CD4-positive, alpha-beta memory T cell (primary cell): ENCODE data around the gene CACNA2D4. TPM values are rescaled to one million over a fixed set of nuclear protein-coding genes. Genes with fewer than 3 reads are reported as not detected.

Experiments
- CTCF ChIA-PET: fragments of 350-600 bp; sonication (Branson Sonifier 250); formaldehyde crosslinking; loops from one replicate; lab custom pipeline; 2021; ENCODE audit warnings: inconsistent platforms; ENCODE audit not compliant: partially characterized antibody; lab: Charles Lee
- POLR2A ChIA-PET: fragments of 350-600 bp; sonication (Branson Sonifier 250); formaldehyde crosslinking; loops from one replicate; lab custom pipeline; 2021; ENCODE audit not compliant: partially characterized antibody; lab: Charles Lee
- DNase-seq, 5 donors: peaks; one replicate each; pipeline versions ENCODE4 v3.0.0 to v3.0.0-alpha.2; 2020 to 2022; ENCODE audit warnings: mixed read lengths in 1 of 5
- H3K27ac ChIP-seq: one replicate; pipeline ENCODE4 v1.7.0; 2013; ENCODE audit warnings: low read depth, low read length
- H3K27me3 ChIP-seq: 2 replicates; pipeline ENCODE4 v1.7.0; 2013; ENCODE audit warnings: mild to moderate bottlenecking, low read length, moderate library complexity; ENCODE audit not compliant: insufficient read depth
- H3K36me3 ChIP-seq: 2 replicates; pipeline ENCODE4 v1.7.0; 2013; ENCODE audit warnings: mild to moderate bottlenecking, low read length, moderate library complexity; ENCODE audit not compliant: insufficient read depth
- H3K4me1 ChIP-seq: 2 replicates; pipeline ENCODE4 v1.7.0; 2013; ENCODE audit warnings: mild to moderate bottlenecking, low read length, moderate library complexity; ENCODE audit not compliant: insufficient read depth
- H3K4me3 ChIP-seq, 2 donors: one replicate each; pipeline ENCODE4 v1.7.0; 2013; ENCODE audit warnings: low read length in 2 of 2, mild to moderate bottlenecking in 1 of 2
- H3K9me3 ChIP-seq, 2 donors: one replicate each; pipeline ENCODE4 v1.7.0; 2013; ENCODE audit warnings: low read length in 2 of 2, control low read depth in 1 of 2; ENCODE audit not compliant: control insufficient read depth in 1 of 2
- H3K27ac Mint-ChIP-seq, 7 donors: one replicate each; pipeline ENCODE4 v1.8.0; 2020 to 2021; ENCODE audit warnings: mixed read lengths in 7 of 7, mild to moderate bottlenecking in 6 of 7, inconsistent platforms in 3 of 7, moderate library complexity in 3 of 7
- H3K27me3 Mint-ChIP-seq, 2 donors: one replicate each; pipeline ENCODE4 v1.8.0; 2020 to 2021; ENCODE audit warnings: mixed read lengths in 2 of 2
- H3K36me3 Mint-ChIP-seq, 2 donors: one replicate each; pipeline ENCODE4 v1.8.0; 2020 to 2021; ENCODE audit warnings: mixed read lengths in 2 of 2, inconsistent platforms in 1 of 2, mild to moderate bottlenecking in 1 of 2
- H3K4me1 Mint-ChIP-seq, 4 donors: one replicate each; pipeline ENCODE4 v1.8.0; 2020 to 2021; ENCODE audit warnings: mixed read lengths in 4 of 4, mild to moderate bottlenecking in 1 of 4
- H3K4me3 Mint-ChIP-seq, 8 donors: one replicate each; pipeline ENCODE4 v1.8.0; 2020 to 2021; ENCODE audit warnings: mixed read lengths in 8 of 8, mild to moderate bottlenecking in 7 of 8, moderate library complexity in 6 of 8, inconsistent platforms in 3 of 8
- H3K9me3 Mint-ChIP-seq, 8 donors: one replicate each; pipeline ENCODE4 v1.8.0; 2020 to 2021; ENCODE audit warnings: mixed read lengths in 8 of 8, mild to moderate bottlenecking in 5 of 8, inconsistent platforms in 3 of 8, moderate library complexity in 1 of 8
- intact Hi-C: fragments of 100-400 bp; cut with micrococcal nuclease; formaldehyde crosslinking; loops from one replicate; pipeline ENCODE4 v1.15.1; 2023
- polyA plus RNA-seq, 2 donors: library from polyadenylated mRNA; unstranded; fragments of 300-500 nt; fragmentation: Illumina TruSeq; gene quantifications; one replicate each; pipeline ENCODE4 v1.2.3, GENCODE V29; 2021
- total RNA-seq, 2 experiments: library from RNA; stranded (reverse); gene quantifications; one replicate each; pipeline ENCODE4 v1.2.3, GENCODE V29; 2021

CACNA2D4 gene
- total and polyA plus RNA-seq, 4 experiments from 2014 or later: 12.4 to 19.2 (median 14.6) TPM

GRCh38 chr12:1876086-1876485, 42.4 kb downstream of the CACNA2D4 start:
- Mint-ChIP-seq H3K4me1 (no peaks in the 10 kb centered on the region), H3K9me3 (peaks cover 0 to 1% (median 0%) of the 10 kb centered on the region in 8 donors), H3K4me3 (no peak overlapping the region), H3K27ac (no peak overlapping the region), H3K36me3 (no peaks in the 10 kb centered on the region), H3K27me3 (peaks cover 0 to 10% of the 10 kb centered on the region in 2 donors)
- intact Hi-C loops: no loop called here
- no peaks in the 10 kb centered on the region for H3K27me3 ChIP-seq
- no peaks in the 10 kb centered on the region for H3K4me1 ChIP-seq
- no peaks in the 10 kb centered on the region for H3K9me3 ChIP-seq
- CTCF ChIA-PET: interaction anchor here (1.5 kb wide), 1 partner anchor 241 kb away, joined by 4 read pairs; no protein-coding TSS in a partner anchor
- no peak overlapping the region for H3K27ac ChIP-seq
- POLR2A ChIA-PET: no interaction called here
- DNase-seq: no peak
- no peak overlapping the region for H3K4me3 ChIP-seq
- no peaks in the 10 kb centered on the region for H3K36me3 ChIP-seq

- Mint-ChIP-seq H3K36me3 (no peaks in the 10 kb centered on the region), H3K9me3 (peaks cover 0 to 1% (median 0%) of the 10 kb centered on the region in 8 donors), H3K27ac (no peak overlapping the region), H3K4me1 (no peaks in the 10 kb centered on the region), H3K4me3 (no peak overlapping the region), H3K27me3 (peaks cover 0 to 10% of the 10 kb centered on the region in 2 donors)
- Histone ChIP-seq H3K9me3 (no peaks in the 10 kb centered on the region), H3K27me3 (no peaks in the 10 kb centered on the region), H3K36me3 (no peaks in the 10 kb centered on the region), H3K4me3 (no peak overlapping the region), H3K4me1 (no peaks in the 10 kb centered on the region), H3K27ac (no peak overlapping the region)
- no peak for DNase-seq
- ChIA-PET POLR2A (no interaction called here), CTCF (interaction anchor here (1.5 kb wide), 1 partner anchor 240 kb away, joined by 4 read pairs; no protein-coding TSS in a partner anchor)
- intact Hi-C loops: no loop called here
Measured at GRCh38 chr12:1875608-1876007, 42.8 kb downstream of the CACNA2D4 start.

GRCh38 chr12:1873531-1874510, 44.6 kb downstream of the CACNA2D4 start:
- Mint-ChIP-seq H3K4me1 (no peaks in the 10 kb centered on the region), H3K27me3 (peaks cover 0 to 10% of the 10 kb centered on the region in 2 donors), H3K9me3 (peaks cover 0 to 6% (median 0%) of the 10 kb centered on the region in 8 donors), H3K27ac (peak overlapping the region in 1 of 7 donors; percentile 13), H3K36me3 (no peaks in the 10 kb centered on the region), H3K4me3 (no peak overlapping the region)
- no peak overlapping the region for H3K27ac ChIP-seq
- H3K27me3 ChIP-seq: no peaks in the 10 kb centered on the region
- no peak overlapping the region for H3K4me3 ChIP-seq
- no peaks in the 10 kb centered on the region for H3K9me3 ChIP-seq
- DNase-seq: no peak
- H3K4me1 ChIP-seq: no peaks in the 10 kb centered on the region
- ChIA-PET CTCF (no interaction called here), POLR2A (no interaction called here)
- intact Hi-C loops: no loop called here
- H3K36me3 ChIP-seq: no peaks in the 10 kb centered on the region

- Histone ChIP-seq H3K36me3 (no peaks in the 10 kb centered on the region), H3K4me3 (no peak overlapping the region), H3K27me3 (no peaks in the 10 kb centered on the region), H3K9me3 (no peaks in the 10 kb centered on the region), H3K27ac (no peak overlapping the region), H3K4me1 (no peaks in the 10 kb centered on the region)
- no peaks in the 10 kb centered on the region for H3K36me3 Mint-ChIP-seq
- CTCF ChIA-PET: no interaction called here
- H3K9me3 Mint-ChIP-seq: peaks cover 0 to 9% (median 4%) of the 10 kb centered on the region in 8 donors
- H3K4me1 Mint-ChIP-seq: no peaks in the 10 kb centered on the region
- intact Hi-C loops: no loop called here
- POLR2A ChIA-PET: no interaction called here
- peaks cover 9 to 10% of the 10 kb centered on the region in 2 donors for H3K27me3 Mint-ChIP-seq
- H3K27ac Mint-ChIP-seq: no peak overlapping the region
- no peak overlapping the region for H3K4me3 Mint-ChIP-seq
- no peak for DNase-seq
Measured at GRCh38 chr12:1872448-1872847, 46.0 kb downstream of the CACNA2D4 start.

- no peak overlapping the region for H3K4me3 Mint-ChIP-seq
- H3K36me3 Mint-ChIP-seq: no peaks in the 10 kb centered on the region
- H3K9me3 ChIP-seq: no peaks in the 10 kb centered on the region
- no peak overlapping the region for H3K4me3 ChIP-seq
- H3K4me1 Mint-ChIP-seq: no peaks in the 10 kb centered on the region
- ChIA-PET POLR2A (no interaction called here), CTCF (no interaction called here)
- DNase-seq: no peak
- no peaks in the 10 kb centered on the region for H3K36me3 ChIP-seq
- intact Hi-C loops: no loop called here
- peaks cover 6 to 13% of the 10 kb centered on the region in 2 donors for H3K27me3 Mint-ChIP-seq
- no peak overlapping the region for H3K27ac Mint-ChIP-seq
- H3K27ac ChIP-seq: no peak overlapping the region
- H3K9me3 Mint-ChIP-seq: peaks cover 0 to 9% (median 4%) of the 10 kb centered on the region in 8 donors
- no peaks in the 10 kb centered on the region for H3K4me1 ChIP-seq
- H3K27me3 ChIP-seq: no peaks in the 10 kb centered on the region
Measured at GRCh38 chr12:1872001-1872400, 46.5 kb downstream of the CACNA2D4 start.

GRCh38 chr12:1870998-1871917, 47.2 kb downstream of the CACNA2D4 start:
- Mint-ChIP-seq H3K27me3 (peaks cover 4 to 15% of the 10 kb centered on the region in 2 donors), H3K4me3 (no peak overlapping the region), H3K4me1 (no peaks in the 10 kb centered on the region), H3K27ac (peak overlapping the region in 1 of 7 donors; percentile 44), H3K9me3 (peaks cover 0 to 9% (median 4%) of the 10 kb centered on the region in 8 donors), H3K36me3 (no peaks in the 10 kb centered on the region)
- no peaks in the 10 kb centered on the region for H3K27me3 ChIP-seq
- intact Hi-C loops: no loop called here
- H3K27ac ChIP-seq: no peak overlapping the region
- no peak for DNase-seq
- H3K36me3 ChIP-seq: no peaks in the 10 kb centered on the region
- no peaks in the 10 kb centered on the region for H3K4me1 ChIP-seq
- H3K4me3 ChIP-seq: no peak overlapping the region
- ChIA-PET POLR2A (no interaction called here), CTCF (no interaction called here)
- no peaks in the 10 kb centered on the region for H3K9me3 ChIP-seq

- intact Hi-C loops: no loop called here
- Mint-ChIP-seq H3K27me3 (peaks cover 6 to 23% of the 10 kb centered on the region in 2 donors), H3K4me3 (no peak overlapping the region), H3K36me3 (no peaks in the 10 kb centered on the region), H3K4me1 (no peaks in the 10 kb centered on the region), H3K27ac (no peak overlapping the region), H3K9me3 (peaks cover 0 to 9% (median 4%) of the 10 kb centered on the region in 8 donors)
- POLR2A ChIA-PET: no interaction called here
- CTCF ChIA-PET: no interaction called here
- Histone ChIP-seq H3K36me3 (no peaks in the 10 kb centered on the region), H3K4me3 (no peak overlapping the region), H3K27ac (no peak overlapping the region), H3K4me1 (no peaks in the 10 kb centered on the region), H3K9me3 (no peaks in the 10 kb centered on the region), H3K27me3 (no peaks in the 10 kb centered on the region)
- DNase-seq: no peak
Measured at GRCh38 chr12:1870086-1870485, 48.4 kb downstream of the CACNA2D4 start.
